HL-60 (cell line): ENCODE measurements around the gene C8G.

Experiments used
- DNase-seq, 2 experiments: peaks; one replicate each; pipeline ENCODE4 v3.0.0-alpha.2; 2010 to 2020; ENCODE audit warnings: low read depth in 1 of 2, low spot score in 1 of 2
- H3K27ac ChIP-seq: fragments of 250-450 bp; sonication (Bioruptor Pico); replicated peaks from 2 replicates; pipeline ENCODE4 v1.5.1; 2020; ENCODE audit warnings: mild to moderate bottlenecking, moderate library complexity
- H3K27me3 ChIP-seq: fragments of 250-450 bp; sonication (Bioruptor Pico); 2 replicates; pipeline ENCODE4 v1.5.1; 2021; ENCODE audit warnings: mild to moderate bottlenecking, moderate library complexity; ENCODE audit not compliant: insufficient read depth, poor library complexity, severe bottlenecking
- H3K4me3 ChIP-seq: replicated peaks from 2 replicates; pipeline ENCODE4 v1.5.1; 2011; ENCODE audit warnings: mild to moderate bottlenecking, control low read depth, low read length; ENCODE audit not compliant: insufficient read depth
- CTCF ChIP-seq: IDR thresholded peaks from one replicate; pipeline ENCODE4 v1.5.1; 2011; ENCODE audit warnings: low read length, control low read depth, inconsistent platforms; ENCODE audit not compliant: insufficient read depth
- GABPA ChIP-seq: IDR thresholded peaks from 2 replicates; pipeline ENCODE4 v1.6.1; 2012; ENCODE audit warnings: low read depth
- POLR2AphosphoS5 ChIP-seq: IDR thresholded peaks from 2 replicates; pipeline ENCODE4 v1.6.1; 2012; ENCODE audit warnings: low read depth
- REST ChIP-seq: IDR thresholded peaks from 2 replicates; pipeline ENCODE4 v1.6.1; 2012; ENCODE audit warnings: low read depth; ENCODE audit not compliant: insufficient replicate concordance
- SPI1 ChIP-seq: IDR thresholded peaks from 2 replicates; pipeline ENCODE4 v1.6.1; 2012; ENCODE audit warnings: low read depth, mild to moderate bottlenecking, borderline replicate concordance
- long read RNA-seq: library from polyadenylated mRNA; unstranded; transcript quantifications from one replicate; pipeline ENCODE4 v2.0.0, GENCODE V29; 2020

Gene C8G
- long read RNA-seq = 0 reads

DNA sequence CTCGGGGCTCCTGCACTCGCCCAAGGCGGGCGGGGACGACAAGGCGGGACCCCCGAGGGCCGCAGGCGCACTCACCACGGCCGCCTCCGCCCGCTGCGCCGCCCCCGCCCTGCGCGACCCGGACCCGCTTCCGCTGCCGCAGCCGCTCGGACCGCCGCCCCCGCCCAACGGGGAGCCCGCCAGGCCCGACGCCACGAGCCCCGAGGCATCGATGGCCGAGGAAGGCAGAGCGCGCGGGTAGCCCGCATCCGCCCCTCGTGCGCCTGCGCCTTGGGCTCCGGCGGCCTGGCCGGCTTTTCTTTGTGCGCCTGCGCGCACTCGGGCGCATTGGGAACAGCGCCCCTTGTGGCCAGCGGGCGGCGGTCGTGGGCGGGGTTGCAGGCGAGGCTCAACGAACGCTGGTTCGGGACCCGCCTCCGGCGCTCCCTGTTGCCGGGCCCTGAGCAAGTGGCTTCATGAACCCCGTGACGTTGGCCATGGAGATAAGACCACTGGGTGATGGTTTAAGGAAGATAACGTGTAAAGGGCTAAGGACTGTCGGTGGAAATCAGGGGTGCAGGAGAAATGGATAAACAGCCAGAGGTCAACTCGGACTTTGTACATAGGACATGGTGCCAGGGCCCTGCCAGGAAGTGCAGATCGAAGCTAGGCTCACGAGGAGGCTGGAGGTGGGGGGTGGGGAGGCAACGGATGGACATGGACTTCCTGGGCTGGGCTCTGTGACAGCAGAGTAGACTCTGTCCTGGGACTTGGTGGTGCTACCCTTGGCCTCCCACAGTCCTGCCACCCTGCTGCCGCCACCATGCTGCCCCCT lies at the start of gene C8G, which contains the start of gene FBXW5:
Gene C8G (plus strand): TSS at position 725 of the 814 bp plus-strand sequence. CDS start 78 bp downstream, at position 803.
Gene FBXW5 (minus strand): TSS at position 220 of the 814 bp plus-strand sequence. CDS start 655 bp downstream, outside the sequence.
- peak within 1 kb of the TSS; percentile 93 for H3K27ac ChIP-seq
- peak; percentile 81 for TF ChIP-seq CTCF
- TF ChIP-seq SPI1 = no peak
- H3K27me3 ChIP-seq = no peaks in the 10 kb centered on the region
- DNase-seq = peak; percentile 86 to 91
- peak within 1 kb of the TSS; percentile 93 for H3K4me3 ChIP-seq

DNA sequence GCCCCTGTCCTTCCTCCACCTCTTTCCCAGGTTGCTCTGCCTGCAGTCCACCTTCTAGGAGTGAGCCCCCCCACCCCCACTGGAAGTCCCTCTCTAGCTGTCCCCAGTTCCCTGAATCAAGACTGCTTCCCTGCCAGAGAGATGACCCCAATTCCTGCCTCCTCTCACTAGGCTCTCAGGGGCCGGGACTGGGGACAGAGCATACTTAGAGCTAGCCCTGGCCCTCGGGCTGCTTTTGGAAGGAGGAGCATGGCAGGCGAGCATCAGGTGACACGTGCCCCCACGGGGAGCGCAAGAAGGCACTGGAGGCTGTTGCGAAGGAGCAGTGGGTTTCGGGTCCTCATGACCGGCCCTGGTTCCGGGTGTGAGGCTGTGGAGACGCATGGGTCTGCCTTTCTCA lies 49.0 kb upstream of the C8G start:
- H3K27ac ChIP-seq = no peak overlapping the region
- DNase-seq = no peak
- TF ChIP-seq CTCF = no peak
- TF ChIP-seq POLR2AphosphoS5 = no peak
- TF ChIP-seq REST = no peak
- TF ChIP-seq GABPA = no peak
- TF ChIP-seq SPI1 = no peak

DNA sequence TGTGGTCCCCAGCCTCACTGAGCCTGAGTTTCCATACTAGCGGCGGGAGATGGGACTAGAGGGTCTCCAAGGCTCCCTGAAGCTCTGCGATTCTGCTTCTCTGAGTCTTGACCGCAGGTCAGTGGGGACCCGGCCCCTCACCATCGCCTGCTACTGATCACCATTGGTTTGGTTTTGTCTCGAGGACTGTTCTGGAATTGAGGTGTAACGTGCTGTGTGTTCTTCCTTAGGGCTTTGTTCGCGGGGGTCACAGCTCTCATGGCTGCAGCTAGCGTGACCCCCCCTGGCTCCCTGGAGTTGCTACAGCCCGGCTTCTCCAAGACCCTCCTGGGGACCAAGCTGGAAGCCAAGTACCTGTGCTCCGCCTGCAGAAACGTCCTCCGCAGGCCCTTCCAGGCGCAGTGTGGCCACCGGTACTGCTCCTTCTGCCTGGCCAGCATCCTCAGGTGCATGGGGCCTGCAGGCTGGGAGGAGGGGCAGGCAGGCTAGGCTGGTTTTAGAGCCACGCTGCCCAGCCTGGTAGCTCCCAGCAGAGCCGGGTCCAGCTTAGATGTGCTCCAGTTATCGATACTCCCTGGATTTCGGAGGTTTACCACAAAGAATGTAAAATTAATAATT lies 46.5 kb upstream of the C8G start:
- no peak overlapping the region for H3K4me3 ChIP-seq
- no peak for TF ChIP-seq POLR2AphosphoS5
- TF ChIP-seq REST = no peak
- no peak for TF ChIP-seq CTCF
- no peak for TF ChIP-seq GABPA
- TF ChIP-seq SPI1 = no peak
- no peak for DNase-seq
- no peak overlapping the region for H3K27ac ChIP-seq
- no peaks in the 10 kb centered on the region for H3K27me3 ChIP-seq

More for the DNA sequence above, 49.0 kb upstream of the C8G start:
- Histone ChIP-seq H3K4me3 (no peak overlapping the region), H3K27me3 (no peaks in the 10 kb centered on the region)
